ENCODE results near the gene MPO. TPM values are rescaled to one million over a fixed set of nuclear protein-coding genes. Genes with fewer than 3 reads are reported as not detected.

The MPO gene
- total RNA-seq, 1 experiment from 2014 or later = not detected

DNA sequence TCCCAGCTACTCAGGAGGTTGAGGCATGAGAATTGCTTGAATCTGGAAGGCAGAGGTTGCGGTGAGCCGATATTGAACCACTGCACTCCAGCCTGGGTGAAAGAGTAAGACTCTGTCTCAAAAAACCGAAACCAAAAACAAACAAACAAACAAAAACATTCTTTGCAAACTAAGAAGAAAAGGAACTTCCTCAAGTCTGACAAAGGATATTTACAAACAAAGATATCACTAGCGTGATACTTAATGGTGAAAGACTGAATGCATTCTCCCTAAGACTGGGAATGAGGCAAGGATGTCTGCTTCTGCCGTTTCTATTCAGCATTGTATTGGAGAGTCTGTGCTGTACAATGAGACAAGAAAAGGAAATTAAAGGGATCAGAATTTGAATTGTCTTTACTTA, 10.5 kb upstream of the MPO start:
- no peak overlapping the region for H3K18ac ChIP-seq (ENCODE audit: insufficient read length, low read depth, low read length)
- no peak overlapping the region for H3K4ac ChIP-seq (ENCODE audit: low read depth, low read length)
- H3K56ac ChIP-seq (ENCODE audit: insufficient read length, low read depth, low read length) = no peak overlapping the region
- no peak overlapping the region for H3T11ph ChIP-seq (ENCODE audit: low read length)
- TF ChIP-seq, protein P1, sequence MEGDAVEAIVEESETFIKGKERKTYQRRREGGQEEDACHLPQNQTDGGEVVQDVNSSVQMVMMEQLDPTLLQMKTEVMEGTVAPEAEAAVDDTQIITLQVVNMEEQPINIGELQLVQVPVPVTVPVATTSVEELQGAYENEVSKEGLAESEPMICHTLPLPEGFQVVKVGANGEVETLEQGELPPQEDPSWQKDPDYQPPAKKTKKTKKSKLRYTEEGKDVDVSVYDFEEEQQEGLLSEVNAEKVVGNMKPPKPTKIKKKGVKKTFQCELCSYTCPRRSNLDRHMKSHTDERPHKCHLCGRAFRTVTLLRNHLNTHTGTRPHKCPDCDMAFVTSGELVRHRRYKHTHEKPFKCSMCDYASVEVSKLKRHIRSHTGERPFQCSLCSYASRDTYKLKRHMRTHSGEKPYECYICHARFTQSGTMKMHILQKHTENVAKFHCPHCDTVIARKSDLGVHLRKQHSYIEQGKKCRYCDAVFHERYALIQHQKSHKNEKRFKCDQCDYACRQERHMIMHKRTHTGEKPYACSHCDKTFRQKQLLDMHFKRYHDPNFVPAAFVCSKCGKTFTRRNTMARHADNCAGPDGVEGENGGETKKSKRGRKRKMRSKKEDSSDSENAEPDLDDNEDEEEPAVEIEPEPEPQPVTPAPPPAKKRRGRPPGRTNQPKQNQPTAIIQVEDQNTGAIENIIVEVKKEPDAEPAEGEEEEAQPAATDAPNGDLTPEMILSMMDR (conservative IDR thresholded peaks at IDR 0.05) = no peak
- no peak overlapping the region for H4K8ac ChIP-seq (replicated peaks; ENCODE audit: insufficient read length, low read depth, low read length)
- no peak overlapping the region for H2BK12ac ChIP-seq (ENCODE audit: insufficient read length, low read depth, low read length)
- H4K91ac ChIP-seq (ENCODE audit: insufficient read length, low read depth, low read length) = no peak overlapping the region
- H3K9me3 ChIP-seq (ENCODE audit: control insufficient read depth, low read depth, low read length) = no peaks in the 10 kb centered on the region
- DNase-seq = no peak
- H2BK120ac ChIP-seq (ENCODE audit: low read depth, low read length, poor library complexity, severe bottlenecking) = no peak overlapping the region
- H3K27me3 ChIP-seq (ENCODE audit: insufficient read depth, low read length) = no peaks in the 10 kb centered on the region
- no peaks in the 10 kb centered on the region for H3K79me1 ChIP-seq (ENCODE audit: insufficient read depth, low read depth, low read length, poor library complexity, severe bottlenecking)
- H2AFZ ChIP-seq (ENCODE audit: low read length) = no peak overlapping the region
- H3K27ac Mint-ChIP-seq = no peak overlapping the region
- WGBS (ENCODE audit: extremely low coverage, insufficient read length, low lambda C conversion rate) = no CpG with 5 or more reads among the region's 5 CpGs
- no peak overlapping the region for H2BK15ac ChIP-seq (ENCODE audit: low read depth, low read length)
- no peak overlapping the region for H3K4me3 Mint-ChIP-seq
- no peak overlapping the region for H2BK20ac ChIP-seq (ENCODE audit: low read depth, low read length, poor library complexity, severe bottlenecking)
- H3K36me3 Mint-ChIP-seq (ENCODE audit: insufficient read depth in 1 of 3, low read depth in 3 of 3) = no peaks in the 10 kb centered on the region
- no peak overlapping the region for H3K4me2 ChIP-seq (ENCODE audit: insufficient read depth, insufficient read length, low read length)
- H3K27me3 Mint-ChIP-seq (ENCODE audit: low read depth) = peaks cover 3% of the 10 kb centered on the region; the same call in 1 of the 2 replicates
- no peak overlapping the region for H2BK5ac ChIP-seq (ENCODE audit: insufficient read length, low read length)
- H4K20me1 ChIP-seq (ENCODE audit: control insufficient read depth, insufficient read depth, insufficient read length) = no peaks in the 10 kb centered on the region
- H3K4me1 Mint-ChIP-seq = peaks cover 0 to 5% of the 10 kb centered on the region in 2 experiments; a peak in 1 of 4 replicates
- H3K27ac ChIP-seq (ENCODE audit: insufficient read length, low read depth, low read length) = no peak overlapping the region
- H3K4me1 ChIP-seq (ENCODE audit: insufficient read depth, low read length) = no peaks in the 10 kb centered on the region
- H3K9ac ChIP-seq (ENCODE audit: extremely low read depth, insufficient read length, low read length) = no peak overlapping the region
- no peaks in the 10 kb centered on the region for H3K23me2 ChIP-seq (ENCODE audit: insufficient read length, low read depth, low read length, poor library complexity, severe bottlenecking)
- no peak overlapping the region for H3K14ac ChIP-seq (ENCODE audit: insufficient read depth, low read length)
- H3K79me2 ChIP-seq (ENCODE audit: insufficient read depth, low read length) = no peaks in the 10 kb centered on the region
- no peak overlapping the region for H3K23ac ChIP-seq (ENCODE audit: insufficient read length, low read depth, low read length)
- H2AK5ac ChIP-seq (ENCODE audit: insufficient read length, low read length) = no peak overlapping the region
- no peaks in the 10 kb centered on the region for H3K9me3 Mint-ChIP-seq
- H4K5ac ChIP-seq (ENCODE audit: insufficient read length, low read depth, low read length) = no peak overlapping the region
